GM04504 (cell line): ENCODE data around the gene KLK3.

ENCODE experiments used
- DNase-seq: peaks from one replicate; pipeline ENCODE4 v3.0.0-alpha.2; 2012; ENCODE audit warnings: low read depth

The KLK3 gene

GRCh38 chr19:50898018-50898417, 43.3 kb downstream of the KLK3 start:
- no peak for DNase-seq

- no peak for DNase-seq
These were observed 44.9 kb downstream of the KLK3 start for GRCh38 chr19:50899569-50899968.

- DNase-seq, result no peak
These were observed 47.9 kb downstream of the KLK3 start for GRCh38 chr19:50902640-50903039.

GRCh38 chr19:50906217-50906616, 51.5 kb downstream of the KLK3 start:
- DNase-seq, result no peak

- DNase-seq, result no peak
These were observed 53.6 kb downstream of the KLK3 start for GRCh38 chr19:50908336-50908735.

GRCh38 chr19:50909240-50910070, 54.7 kb downstream of the KLK3 start:
- DNase-seq, result no peak
